GM12878 (cell line): ENCODE measurements around the gene DUOXA2. TPM values are rescaled to one million over a fixed set of nuclear protein-coding genes. Genes with fewer than 3 reads are reported as not detected.

Source experiments
- ATAC-seq: fragments of 200-7000 bp; cut with Tn5 transposase; 3 replicates; pipeline ENCODE4 v1.9.1; 2020; ENCODE audit warnings: mild to moderate bottlenecking, moderate library complexity
- BruUV-seq: library from RNA; stranded (reverse); fragments of 400-500 nt; replicated peaks from 2 replicates; lab custom pipeline; 2021; lab: Mats Ljungman, UMichigan
- CTCF ChIA-PET: fragments of 300-600 bp; sonication (Branson Sonifier 250); formaldehyde crosslinking; extraction: SDS; loops from one replicate; lab custom pipeline; 2021; ENCODE audit warnings: inconsistent platforms; lab: Yijun Ruan, JAX
- POLR2A ChIA-PET: fragments of 350-600 bp; formaldehyde crosslinking; extraction: SDS; loops from one replicate; lab custom pipeline; 2021; ENCODE audit warnings: inconsistent platforms; lab: Charles Lee
- RAD21 ChIA-PET: fragments of 300-600 bp; sonication (Branson Sonifier 250); formaldehyde crosslinking; loops from one replicate; lab custom pipeline; 2023; ENCODE audit warnings: antibody characterized with exemption; ENCODE audit not compliant: unreplicated experiment; lab: Charles Lee
- SMC1A ChIA-PET: fragments of 300-600 bp; sonication (Branson Sonifier 250); formaldehyde crosslinking; loops from one replicate; lab custom pipeline; 2023; ENCODE audit not compliant: unreplicated experiment, uncharacterized antibody; lab: Charles Lee
- DNase-seq: peaks from one replicate; pipeline ENCODE4 v3.0.0-alpha.2; 2011; ENCODE audit warnings: low read depth, low spot score
- FAIRE-seq: peaks from 3 replicates; lab custom pipeline; 2011; peaks lifted over from hg19 to GRCh38; lab: Jason Lieb, UNC
- H2AFZ ChIP-seq: 2 replicates; pipeline ENCODE4 v1.6.0; 2011; ENCODE audit warnings: low read depth, low read length, control low read depth; ENCODE audit not compliant: control insufficient read depth
- H3K27ac ChIP-seq: 2 replicates; pipeline ENCODE4 v1.5.1; 2011; ENCODE audit warnings: control low read depth; ENCODE audit not compliant: control insufficient read depth, insufficient read depth
- H3K27me3 ChIP-seq, 2 experiments: replicated peaks in 1 of 2; 2 replicates each; pipeline versions ENCODE4 v1.6.0 to v1.6.1; 2011; ENCODE audit warnings: low read length in 1 of 2; ENCODE audit not compliant: control insufficient read depth in 2 of 2, insufficient read depth in 2 of 2
- H3K36me3 ChIP-seq, 2 experiments: 2 replicates each; pipeline ENCODE4 v1.5.1; 2011; ENCODE audit warnings: low read length in 1 of 2; ENCODE audit not compliant: control insufficient read depth in 2 of 2, insufficient read depth in 2 of 2
- H3K4me1 ChIP-seq: 2 replicates; pipeline ENCODE4 v1.6.1; 2011; ENCODE audit warnings: mild to moderate bottlenecking, low read length, moderate library complexity, mixed read lengths; ENCODE audit not compliant: control insufficient read depth, insufficient read depth
- H3K4me2 ChIP-seq: 2 replicates; pipeline ENCODE4 v1.6.0; 2011; ENCODE audit warnings: control low read depth; ENCODE audit not compliant: control insufficient read depth, insufficient read depth
- H3K4me3 ChIP-seq: fragments of 200-600 bp; sonication (generic); 2 replicates; pipeline ENCODE4 v1.5.1; 2016
- H3K79me2 ChIP-seq: 2 replicates; pipeline ENCODE4 v1.6.0; 2011; ENCODE audit warnings: low read length; ENCODE audit not compliant: control insufficient read depth, insufficient read depth
- H3K9ac ChIP-seq: 2 replicates; pipeline ENCODE4 v1.8.0; 2011; ENCODE audit warnings: low read length, control low read depth, mixed read lengths; ENCODE audit not compliant: control insufficient read depth, insufficient read depth
- H3K9me3 ChIP-seq: replicated peaks from 3 replicates; pipeline ENCODE4 v1.5.1; 2011; ENCODE audit warnings: mild to moderate bottlenecking, low read length; ENCODE audit not compliant: control insufficient read depth, insufficient read depth
- H4K20me1 ChIP-seq: 2 replicates; pipeline ENCODE4 v1.6.0; 2011; ENCODE audit not compliant: control insufficient read depth, insufficient read depth
- CBX5 ChIP-seq: sonication (generic); IDR thresholded peaks from 2 replicates; pipeline ENCODE4 v1.6.1; 2016; ENCODE audit warnings: low read depth, moderate library complexity, mild to moderate bottlenecking, inconsistent platforms
- CREB1 ChIP-seq: IDR thresholded peaks from 2 replicates; pipeline ENCODE4 v1.6.1; 2012; ENCODE audit warnings: low read depth, mild to moderate bottlenecking, inconsistent platforms
- CREM ChIP-seq: IDR thresholded peaks from 2 replicates; pipeline ENCODE4 v1.6.1; 2014; ENCODE audit warnings: antibody characterized with exemption, low read depth
- FOS ChIP-seq: IDR thresholded peaks from 3 replicates; pipeline ENCODE4 v1.6.1; 2011; ENCODE audit warnings: borderline replicate concordance; ENCODE audit not compliant: insufficient read length; ENCODE audit errors: extremely low read depth
- FOXK2 ChIP-seq: fragments of 450-650 bp; IDR thresholded peaks from 2 replicates; pipeline ENCODE4 v1.6.1; 2017; ENCODE audit warnings: mild to moderate bottlenecking, moderate library complexity
- IRF4 ChIP-seq: IDR thresholded peaks from 2 replicates; pipeline ENCODE4 v1.6.1; 2011; ENCODE audit warnings: low read depth, low read length
- MEF2B ChIP-seq: fragments of 450-650 bp; IDR thresholded peaks from 2 replicates; pipeline ENCODE4 v1.6.1; 2018; ENCODE audit warnings: mild to moderate bottlenecking, moderate library complexity; ENCODE audit not compliant: partially characterized antibody, poor library complexity, severe bottlenecking
- PRDM15 ChIP-seq: fragments of 450-650 bp; formaldehyde crosslinking; IDR thresholded peaks from 2 replicates; pipeline ENCODE4 v1.4.0; 2020; ENCODE audit warnings: mild to moderate bottlenecking, moderate library complexity
- SPI1 ChIP-seq: IDR thresholded peaks from 2 replicates; pipeline ENCODE4 v1.6.1; 2011; ENCODE audit warnings: low read depth, mild to moderate bottlenecking, low read length, moderate library complexity, borderline replicate concordance; ENCODE audit not compliant: insufficient read depth
- TAF1 ChIP-seq: IDR thresholded peaks from 2 replicates; pipeline ENCODE4 v1.6.1; 2011; ENCODE audit warnings: mild to moderate bottlenecking, low read depth, low read length, borderline replicate concordance
- ZNF592 ChIP-seq: fragments of 450-650 bp; IDR thresholded peaks from 2 replicates; pipeline ENCODE4 v1.6.1; 2017; ENCODE audit warnings: mild to moderate bottlenecking, moderate library complexity
- WGBS: methylation state at CpG from one replicate; pipeline ENCODE4 v1.1.6; 2016; ENCODE audit warnings: low lambda C conversion rate; ENCODE audit not compliant: insufficient replicate concordance, insufficient coverage; ENCODE audit errors: missing lambda C conversion rate; 5-methylcytosine and 5-hydroxymethylcytosine counted together
- in situ Hi-C: fragments of 300-500 bp; cut with MboI; formaldehyde crosslinking; loops from 9 replicates; pipeline ENCODE4 v1.14.3; 2018; ENCODE audit warnings: mixed read lengths
- intact Hi-C: fragments of 100-400 bp; cut with micrococcal nuclease; formaldehyde crosslinking; loops from one replicate; pipeline ENCODE4 v1.14.2; 2022; ENCODE audit not compliant: unreplicated experiment
- polyA plus RNA-seq, 11 experiments: library from polyadenylated mRNA; depleted of rRNA in 4 of 11; unstranded in 6 of 11; stranded (reverse) in 5 of 11; fragments of >200 nt; fragmentation: Nextera tagmentation in 4 of 11; fragmentation: Illumina TruSeq in 1 of 11; extraction: Ambion mirVana in 4 of 11; extraction: Trizol in 1 of 11; gene quantifications; 1 replicate in 1 of 11; 2 replicates in 10 of 11; pipeline versions ENCODE4 v1.2.1 to v1.2.3, GENCODE V29; 2011 to 2016; ENCODE audit warnings: inconsistent platforms in 2 of 11, missing spikeins in 2 of 11, low read depth in 1 of 11
- total RNA-seq, 4 experiments: library from RNA; depleted of rRNA in 3 of 4; stranded (reverse); fragments of >200 nt in 3 of 4; fragmentation: Illumina TruSeq in 1 of 4; extraction: Trizol in 1 of 4; gene quantifications; 2 replicates each; pipeline versions ENCODE4 v1.2.1 to v1.2.3, GENCODE V29; 2013 to 2021

The DUOXA2 gene
- total and polyA plus RNA-seq, 10 of the 15 experiments (the other 5 are each of a cell fraction or from before 2014, with no cell fraction given), result not detected

- no peaks in the 10 kb centered on the region for H3K79me2 ChIP-seq
- ChIA-PET RAD21 (no interaction called here), CTCF (interaction anchor here (1.7 kb wide), 1 partner anchor 29 kb away, joined by 6 read pairs; no protein-coding TSS in a partner anchor), POLR2A (no interaction called here), SMC1A (no interaction called here)
- no peak for DNase-seq
- no peak overlapping the region for H2AFZ ChIP-seq
- WGBS, result 30% methylated on average over 10 of the region's 10 CpGs
- peak; percentile 66 for FAIRE-seq
- BruUV-seq, result no TSS peak
- H3K4me1 ChIP-seq, result no peaks in the 10 kb centered on the region
- H3K4me3 ChIP-seq, result no peak overlapping the region
- H3K36me3 ChIP-seq, result no peaks in the 10 kb centered on the region
- H3K9me3 ChIP-seq, result no peaks in the 10 kb centered on the region
- TF ChIP-seq MEF2B (no peak), TAF1 (no peak), CBX5 (no peak), PRDM15 (CRISPR knock-in tag) (no peak), ZNF592 (no peak), FOXK2 (no peak), IRF4 (no peak), CREM (no peak), SPI1 (no peak), CREB1 (no peak), FOS (no peak)
- H3K27ac ChIP-seq, result no peak overlapping the region
- no peaks in the 10 kb centered on the region for H4K20me1 ChIP-seq
- H3K9ac ChIP-seq, result no peak overlapping the region
- intact Hi-C loops (no loop called here), in situ Hi-C loops (no loop called here)
- no peak overlapping the region for H3K4me2 ChIP-seq
- no peak for ATAC-seq
- H3K27me3 ChIP-seq, result 0 out of 4 replicates have a peak, but pooled peaks cover 0 to 2% of the 10 kb centered on the region in 2 experiments
Observed at GRCh38 chr15:45088801-45089711, 25.1 kb upstream of the DUOXA2 start.
